Spleen (tissue), 11 donors: ENCODE results near the gene UPK3A. TPM values are rescaled to one million over a fixed set of nuclear protein-coding genes. Genes with fewer than 3 reads are reported as not detected.
A peak's percentile ranks its signal among the peaks of the same experiment; 100 is the strongest.

Experiments
- DNase-seq: peaks from one replicate; pipeline ENCODE4 v3.0.0-alpha.2; 2020
- H3K27ac ChIP-seq, 8 donors: fragments of 200-600 bp; sonication (generic) in 7 of 8; 1 replicate in 4 of 8; 2 replicates in 4 of 8; pipeline versions ENCODE4 v1.5.0 to v1.8.0; 2016 to 2021; ENCODE audit warnings: inconsistent platforms in 4 of 8, mild to moderate bottlenecking in 4 of 8, moderate library complexity in 1 of 8
- H3K27me3 ChIP-seq, 7 donors: fragments of 200-600 bp; sonication (generic) in 6 of 7; replicated peaks in 1 of 7; 1 replicate in 4 of 7; 2 replicates in 3 of 7; pipeline versions ENCODE4 v1.5.0 to v1.8.0; 2016 to 2021; ENCODE audit warnings: inconsistent platforms in 3 of 7, mild to moderate bottlenecking in 1 of 7
- H3K36me3 ChIP-seq, 6 donors: fragments of 200-600 bp; sonication (generic) in 5 of 6; 1 replicate in 4 of 6; 2 replicates in 2 of 6; pipeline versions ENCODE4 v1.5.0 to v1.8.0; 2016 to 2021; ENCODE audit warnings: inconsistent platforms in 2 of 6
- H3K4me1 ChIP-seq, 6 donors: fragments of 200-600 bp; sonication (generic) in 5 of 6; 1 replicate in 3 of 6; 2 replicates in 3 of 6; pipeline versions ENCODE4 v1.5.0 to v1.8.0; 2016 to 2021; ENCODE audit warnings: inconsistent platforms in 3 of 6
- H3K4me3 ChIP-seq, 8 donors: fragments of 200-600 bp; sonication (generic) in 7 of 8; 1 replicate in 4 of 8; 2 replicates in 4 of 8; pipeline versions ENCODE4 v1.5.0 to v1.8.0; 2016 to 2021; ENCODE audit warnings: inconsistent platforms in 4 of 8, mild to moderate bottlenecking in 4 of 8, moderate library complexity in 2 of 8
- H3K9me3 ChIP-seq, 8 donors: fragments of 200-600 bp; sonication (generic) in 7 of 8; 1 replicate in 4 of 8; 2 replicates in 4 of 8; pipeline versions ENCODE4 v1.5.0 to v1.8.0; 2016 to 2021; ENCODE audit warnings: inconsistent platforms in 4 of 8
- POLR2A ChIP-seq, 3 donors: fragments of 450-650 bp; IDR thresholded peaks; one replicate each; pipeline ENCODE4 v1.5.1; 2017; ENCODE audit warnings: antibody characterized with exemption in 3 of 3, mild to moderate bottlenecking in 1 of 3
- POLR2AphosphoS5 ChIP-seq, 3 donors: sonication (generic); formaldehyde crosslinking; IDR thresholded peaks; one replicate each; pipeline ENCODE4 v1.5.1; 2017; ENCODE audit warnings: antibody characterized with exemption in 3 of 3
- WGBS, 5 donors: extraction: QIAGEN DNeasy Blood & Tissue Kit in 3 of 5; methylation state at CpG; one replicate each; pipeline versions ENCODE4 v1.1.5 to v1.1.7; 2013 to 2018; 5-methylcytosine and 5-hydroxymethylcytosine counted together
- intact Hi-C: fragments of 100-400 bp; cut with DNase I; formaldehyde crosslinking; loops from one replicate; pipeline ENCODE4 v1.15.0; 2023; ENCODE audit warnings: low total_unique reads
- polyA plus RNA-seq, 3 donors: library from polyadenylated mRNA; stranded (reverse); fragments of 200-250 nt; gene quantifications; one replicate each; pipeline ENCODE4 v1.2.1, GENCODE V29; 2013
- total RNA-seq, 7 donors: library from RNA; depleted of rRNA in 3 of 7; stranded (reverse); fragments of >200 nt in 3 of 7; fragmentation: NEBNext Ultra II Directional in 4 of 7; extraction: Animal tissue kit (Norgen Biotek cat#: 25700) in 4 of 7; gene quantifications; one replicate each; pipeline versions ENCODE4 v1.1.0 to v1.2.1, GENCODE V29; 2016 to 2021
- TF ChIP-seq, protein P1 (sequence below), 11 experiments: fragments of 200-600 bp in 7 of 11; fragments of 450-650 bp in 4 of 11; sonication (generic) in 4 of 11; IDR thresholded peaks in 8 of 11; conservative IDR thresholded peaks in 3 of 11; 1 replicate in 7 of 11; 2 replicates in 4 of 11; pipeline versions ENCODE4 v1.4.0 to v1.8.0; 2016 to 2021; ENCODE audit warnings: antibody characterized with exemption in 11 of 11, inconsistent platforms in 4 of 11, mild to moderate bottlenecking in 1 of 11
- donor health status: healthy with polysubstance abuse.
- donor health status: DM: no; HTN: no; CAD: no; lungs with moderate emphysema.
- donor health status: DM: no; HTN: no; CAD: no.
- donor health status: Bipolar disorder and iron deficiency.
- donor health status: healthy.
- donor health status: DM: no; HTN: no; CAD: no.
- donor health status: DM: yes; HTN: yes; CAD: no.

Gene UPK3A
- total and polyA plus RNA-seq, 10 donors, result 0.35 to 2.7 (median 1.4) TPM; not detected in 5

DNA sequence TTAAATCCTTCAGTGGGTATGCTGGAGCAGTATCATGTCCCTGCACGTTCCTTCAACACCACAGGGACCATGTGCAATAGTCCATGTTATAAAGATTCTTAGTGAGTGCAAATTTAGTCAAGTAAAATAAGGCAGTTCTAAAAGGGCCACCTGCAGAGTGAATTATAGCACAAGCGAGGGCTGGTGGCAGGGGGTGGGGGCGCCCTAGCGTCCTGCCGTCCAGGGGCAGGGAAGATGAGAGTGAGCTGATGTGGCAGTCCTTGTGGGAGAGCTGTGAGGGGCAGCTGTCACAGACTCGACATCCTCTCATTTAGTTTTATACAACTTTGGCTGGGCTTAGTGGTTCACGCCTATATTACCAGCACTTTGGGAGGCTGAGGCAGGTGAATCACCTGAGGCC lies 54.0 kb downstream of the UPK3A start:
- intact Hi-C loops, result no loop called here

DNA sequence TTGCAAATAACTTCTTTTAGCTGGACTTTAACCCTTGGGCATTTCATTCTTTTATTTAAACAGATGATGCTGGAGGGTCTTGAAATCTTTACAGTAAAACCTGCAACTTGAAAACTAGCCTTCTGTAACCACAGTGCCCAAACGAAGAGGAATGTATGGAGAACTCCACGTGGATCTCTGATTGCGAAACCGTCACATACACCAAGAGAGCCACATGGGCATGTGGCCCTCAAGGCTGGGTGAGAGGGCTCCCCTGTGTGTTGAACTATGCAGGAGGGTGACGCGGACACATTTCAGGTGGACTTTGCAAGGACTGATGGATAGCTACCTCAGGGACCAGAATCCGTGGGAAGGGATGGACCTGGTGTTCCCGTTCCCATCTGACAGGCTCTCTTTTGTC lies 55.6 kb downstream of the UPK3A start:
- Histone ChIP-seq H3K4me3 (no peak overlapping the region), H3K36me3 (peaks cover 0 to 95% (median 49%) of the 10 kb centered on the region in 6 donors), H3K4me1 (peaks cover 0 to 37% (median 14%) of the 10 kb centered on the region in 6 donors), H3K27me3 (no peaks in the 10 kb centered on the region), H3K9me3 (no peaks in the 10 kb centered on the region), H3K27ac (no peak overlapping the region)
- intact Hi-C loops, result no loop called here
- WGBS, 5 donors, result 77 to 88% (median 83%) methylated on average over 7 to 8 of the region's 8 CpGs
- TF ChIP-seq, protein P1, sequence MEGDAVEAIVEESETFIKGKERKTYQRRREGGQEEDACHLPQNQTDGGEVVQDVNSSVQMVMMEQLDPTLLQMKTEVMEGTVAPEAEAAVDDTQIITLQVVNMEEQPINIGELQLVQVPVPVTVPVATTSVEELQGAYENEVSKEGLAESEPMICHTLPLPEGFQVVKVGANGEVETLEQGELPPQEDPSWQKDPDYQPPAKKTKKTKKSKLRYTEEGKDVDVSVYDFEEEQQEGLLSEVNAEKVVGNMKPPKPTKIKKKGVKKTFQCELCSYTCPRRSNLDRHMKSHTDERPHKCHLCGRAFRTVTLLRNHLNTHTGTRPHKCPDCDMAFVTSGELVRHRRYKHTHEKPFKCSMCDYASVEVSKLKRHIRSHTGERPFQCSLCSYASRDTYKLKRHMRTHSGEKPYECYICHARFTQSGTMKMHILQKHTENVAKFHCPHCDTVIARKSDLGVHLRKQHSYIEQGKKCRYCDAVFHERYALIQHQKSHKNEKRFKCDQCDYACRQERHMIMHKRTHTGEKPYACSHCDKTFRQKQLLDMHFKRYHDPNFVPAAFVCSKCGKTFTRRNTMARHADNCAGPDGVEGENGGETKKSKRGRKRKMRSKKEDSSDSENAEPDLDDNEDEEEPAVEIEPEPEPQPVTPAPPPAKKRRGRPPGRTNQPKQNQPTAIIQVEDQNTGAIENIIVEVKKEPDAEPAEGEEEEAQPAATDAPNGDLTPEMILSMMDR (IDR thresholded peaks at IDR 0.05 in 8 of 11, conservative IDR thresholded peaks at IDR 0.05 in 3 of 11), result no peak
- TF ChIP-seq POLR2AphosphoS5 (IDR thresholded peaks at IDR 0.05) (no peak), POLR2A (IDR thresholded peaks at IDR 0.05) (no peak)
- no peak for DNase-seq

More for the DNA sequence above, 54.0 kb downstream of the UPK3A start:
- no peak for TF ChIP-seq POLR2A (IDR thresholded peaks at IDR 0.05)
- TF ChIP-seq POLR2AphosphoS5 (IDR thresholded peaks at IDR 0.05), result no peak
- TF ChIP-seq, protein P1 (IDR thresholded peaks at IDR 0.05 in 8 of 11, conservative IDR thresholded peaks at IDR 0.05 in 3 of 11), result no peak
- Histone ChIP-seq H3K27me3 (no peaks in the 10 kb centered on the region), H3K4me1 (peaks cover 0 to 49% (median 22%) of the 10 kb centered on the region in 6 donors), H3K9me3 (no peaks in the 10 kb centered on the region), H3K27ac (no peak overlapping the region), H3K36me3 (peaks cover 0 to 100% (median 57%) of the 10 kb centered on the region in 6 donors), H3K4me3 (no peak overlapping the region)
- no peak for DNase-seq
- 85 to 96% (median 95%) methylated on average over 7 of the region's 7 CpGs for WGBS, 5 donors

DNA sequence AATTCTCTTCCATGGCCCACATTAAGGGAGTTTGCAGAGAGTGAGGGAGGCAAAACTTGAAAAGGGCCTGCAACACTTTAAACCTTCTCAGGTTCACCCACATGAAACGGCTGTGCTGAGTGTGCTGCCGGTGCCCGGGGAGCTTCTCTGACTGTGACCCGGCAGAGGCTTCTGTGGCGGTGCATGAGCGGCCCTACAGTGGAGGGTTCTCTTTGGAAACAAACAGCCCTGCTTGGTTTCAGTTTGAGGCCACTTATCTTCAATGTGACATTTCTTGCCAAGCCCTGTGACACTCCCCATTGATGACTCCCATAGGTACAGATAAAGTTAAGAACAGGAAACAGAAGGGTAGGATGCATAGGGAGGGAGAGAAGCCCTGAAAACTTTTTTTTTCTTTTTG lies 56.7 kb downstream of the UPK3A start:
- DNase-seq, result no peak
- Histone ChIP-seq H3K4me3 (no peak overlapping the region), H3K9me3 (no peaks in the 10 kb centered on the region), H3K27me3 (no peaks in the 10 kb centered on the region), H3K27ac (peak overlapping the region in 1 of 8 donors; percentile 0), H3K36me3 (peaks cover 0 to 92% (median 42%) of the 10 kb centered on the region in 6 donors), H3K4me1 (peaks cover 0 to 27% (median 8%) of the 10 kb centered on the region in 6 donors)
- TF ChIP-seq, protein P1 (IDR thresholded peaks at IDR 0.05 in 8 of 11, conservative IDR thresholded peaks at IDR 0.05 in 3 of 11), result no peak
- TF ChIP-seq POLR2AphosphoS5 (IDR thresholded peaks at IDR 0.05) (no peak), POLR2A (IDR thresholded peaks at IDR 0.05) (no peak)
- intact Hi-C loops, result no loop called here
- 41 to 58% (median 54%) methylated on average over 6 of the region's 6 CpGs for WGBS, 5 donors

DNA sequence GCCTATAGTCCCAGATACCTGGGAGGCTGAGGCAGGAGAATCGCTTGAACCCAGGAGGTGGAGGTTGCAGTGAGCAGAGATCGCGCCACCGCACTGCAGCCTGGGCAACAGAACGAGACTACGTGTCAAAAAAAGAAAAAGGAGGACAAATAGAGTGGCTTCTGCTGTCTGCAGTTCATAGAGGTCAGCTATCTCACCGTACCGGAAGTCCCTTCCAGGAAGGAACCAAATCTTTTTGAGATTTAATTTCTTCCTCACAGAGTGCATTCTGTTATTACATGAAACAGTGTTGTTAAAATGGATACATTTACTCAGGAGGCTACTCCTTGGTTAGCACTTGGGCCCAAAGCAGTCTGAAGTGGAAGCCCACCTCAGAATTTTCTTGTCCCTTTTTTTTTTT lies 58.4 kb downstream of the UPK3A start:
- intact Hi-C loops, result no loop called here
- Histone ChIP-seq H3K27ac (no peak overlapping the region), H3K4me1 (peaks cover 0 to 12% (median 0%) of the 10 kb centered on the region in 6 donors), H3K36me3 (peaks cover 0 to 86% (median 35%) of the 10 kb centered on the region in 6 donors), H3K9me3 (no peaks in the 10 kb centered on the region), H3K27me3 (no peaks in the 10 kb centered on the region), H3K4me3 (no peak overlapping the region)
- TF ChIP-seq POLR2A (IDR thresholded peaks at IDR 0.05) (no peak), POLR2AphosphoS5 (IDR thresholded peaks at IDR 0.05) (peak in 1 of 3 donors; percentile 7)
- WGBS, 5 donors, result 84 to 95% (median 92%) methylated on average over 8 of the region's 8 CpGs
- no peak for DNase-seq
